PC-3 (cell line): ENCODE data around the gene EIF5.

Experiments used
- CTCF ChIP-seq: fragments of 300-600 bp; sonication (generic); conservative IDR thresholded peaks from 2 replicates; pipeline ENCODE4 v1.5.1; 2017; ENCODE audit warnings: antibody characterized with exemption, low read depth, mild to moderate bottlenecking, low read length
- EZH2 ChIP-seq: fragments of 300-600 bp; sonication (generic); IDR thresholded peaks from one replicate; pipeline ENCODE4 v1.6.1; 2017; ENCODE audit warnings: antibody characterized with exemption, mild to moderate bottlenecking, low read length; ENCODE audit not compliant: unreplicated experiment

GRCh38 chr14:103346286-103346685 lies 12.2 kb downstream of the EIF5 start:
- TF ChIP-seq CTCF (no peak), EZH2 (no peak)
